Right kidney (tissue), 1 donor: ENCODE results near the gene SEMA3F.
A peak's percentile ranks its signal among the peaks of the same experiment; 100 is the strongest.

Source experiments
- DNase-seq: peaks from one replicate; pipeline ENCODE4 v3.0.0-alpha.2; 2016

SEMA3F gene

GRCh38 chr3:50155491-50155878 is 361 bp downstream of the SEMA3F start:
- peak; percentile 71 for DNase-seq

GRCh38 chr3:50155891-50156290 is 767 bp downstream of the SEMA3F start:
- DNase-seq = no peak

GRCh38 chr3:50156549-50157493 is 1.7 kb downstream of the SEMA3F start:
- peak; percentile 68 for DNase-seq

- no peak for DNase-seq
Observed at GRCh38 chr3:50157827-50158529, 2.9 kb downstream of the SEMA3F start.

GRCh38 chr3:50158530-50159146 is 3.5 kb downstream of the SEMA3F start:
- no peak for DNase-seq

- no peak for DNase-seq
Observed at GRCh38 chr3:50160561-50160983, 5.4 kb downstream of the SEMA3F start.

- no peak for DNase-seq
Observed at GRCh38 chr3:50161320-50161719, 6.2 kb downstream of the SEMA3F start.

GRCh38 chr3:50162034-50162883 is 7.1 kb downstream of the SEMA3F start:
- DNase-seq = no peak

GRCh38 chr3:50163572-50164455 is 8.7 kb downstream of the SEMA3F start:
- DNase-seq = peak; percentile 15

- no peak for DNase-seq
Observed at GRCh38 chr3:50164481-50164880, 9.4 kb downstream of the SEMA3F start.

GRCh38 chr3:50164984-50165909 is 10.1 kb downstream of the SEMA3F start:
- DNase-seq = peak; percentile 28

GRCh38 chr3:50165910-50166538 is 10.9 kb downstream of the SEMA3F start:
- peak; percentile 73 for DNase-seq

GRCh38 chr3:50166620-50167019 is 11.5 kb downstream of the SEMA3F start:
- DNase-seq = peak; percentile 75

GRCh38 chr3:50167069-50167840 is 12.1 kb downstream of the SEMA3F start:
- DNase-seq = no peak

- DNase-seq = no peak
Observed at GRCh38 chr3:50167841-50168209, 12.7 kb downstream of the SEMA3F start.

- DNase-seq = no peak
Observed at GRCh38 chr3:50168388-50168787, 13.3 kb downstream of the SEMA3F start.

- no peak for DNase-seq
Observed at GRCh38 chr3:50168791-50169190, 13.7 kb downstream of the SEMA3F start.

- no peak for DNase-seq
Observed at GRCh38 chr3:50169232-50169832, 14.2 kb downstream of the SEMA3F start.
